Karpas-422 (cell line): ENCODE measurements around the gene LRP1B. TPM values are rescaled to one million over a fixed set of nuclear protein-coding genes. Genes with fewer than 3 reads are reported as not detected.

ENCODE experiments used
- DNase-seq: peaks from one replicate; pipeline ENCODE4 v3.0.0-alpha.2; 2015
- H2AFZ ChIP-seq: fragments of 200-600 bp; sonication (generic); 2 replicates; pipeline ENCODE4 v1.6.1; 2014; ENCODE audit warnings: antibody characterized with exemption, low read length, mixed read lengths
- H3K27ac ChIP-seq: fragments of 200-600 bp; sonication (generic); 2 replicates; pipeline ENCODE4 v1.5.1; 2014; ENCODE audit warnings: mild to moderate bottlenecking, low read length, moderate library complexity
- H3K27me3 ChIP-seq: fragments of 200-600 bp; sonication (generic); 2 replicates; pipeline ENCODE4 v1.6.1; 2014; ENCODE audit warnings: low read length, mixed read lengths
- H3K36me3 ChIP-seq: fragments of 200-600 bp; sonication (generic); 2 replicates; pipeline ENCODE4 v1.6.1; 2014; ENCODE audit warnings: low read length, mixed read lengths; ENCODE audit not compliant: insufficient read depth
- H3K4me1 ChIP-seq: fragments of 200-600 bp; sonication (generic); 2 replicates; pipeline ENCODE4 v1.6.1; 2014; ENCODE audit warnings: mild to moderate bottlenecking, low read length, mixed read lengths
- H3K4me2 ChIP-seq: fragments of 200-600 bp; sonication (generic); 2 replicates; pipeline ENCODE4 v1.6.1; 2014; ENCODE audit warnings: low read length, low read depth, mild to moderate bottlenecking; ENCODE audit not compliant: poor library complexity, severe bottlenecking
- H3K4me3 ChIP-seq: fragments of 200-600 bp; sonication (generic); 2 replicates; pipeline ENCODE4 v1.5.1; 2014; ENCODE audit warnings: mild to moderate bottlenecking, antibody characterized with exemption, low read length, mixed read lengths
- H3K79me2 ChIP-seq: fragments of 200-600 bp; sonication (generic); 2 replicates; pipeline ENCODE4 v1.6.1; 2014; ENCODE audit warnings: mild to moderate bottlenecking, low read length, mixed read lengths
- H3K9ac ChIP-seq: fragments of 200-600 bp; sonication (generic); 2 replicates; pipeline ENCODE4 v1.6.0; 2014; ENCODE audit warnings: low read length
- H3K9me2 ChIP-seq: fragments of 200-600 bp; sonication (generic), shearing (Covaris generic); replicated peaks from 2 replicates; pipeline ENCODE4 v1.6.0; 2014; ENCODE audit warnings: mild to moderate bottlenecking, low read length, moderate library complexity; ENCODE audit not compliant: insufficient read depth
- H3K9me3 ChIP-seq: fragments of 300-700, 200-600 bp; sonication (generic); 2 replicates; pipeline ENCODE4 v1.6.1; 2014; ENCODE audit warnings: low read length, mixed read lengths
- H4K20me1 ChIP-seq: fragments of 200-600 bp; sonication (generic); 2 replicates; pipeline ENCODE4 v1.6.1; 2014; ENCODE audit warnings: mild to moderate bottlenecking, antibody characterized with exemption, low read length, low read depth; ENCODE audit not compliant: insufficient read depth
- total RNA-seq: library from RNA; depleted of rRNA; stranded (reverse); fragments of >200 nt; shearing (Covaris generic); gene quantifications from 2 replicates; pipeline ENCODE4 v1.2.3, GENCODE V29; 2014; ENCODE audit warnings: low replicate concordance

Gene LRP1B
- total RNA-seq, 1 experiment from 2014 or later = not detected

DNA sequence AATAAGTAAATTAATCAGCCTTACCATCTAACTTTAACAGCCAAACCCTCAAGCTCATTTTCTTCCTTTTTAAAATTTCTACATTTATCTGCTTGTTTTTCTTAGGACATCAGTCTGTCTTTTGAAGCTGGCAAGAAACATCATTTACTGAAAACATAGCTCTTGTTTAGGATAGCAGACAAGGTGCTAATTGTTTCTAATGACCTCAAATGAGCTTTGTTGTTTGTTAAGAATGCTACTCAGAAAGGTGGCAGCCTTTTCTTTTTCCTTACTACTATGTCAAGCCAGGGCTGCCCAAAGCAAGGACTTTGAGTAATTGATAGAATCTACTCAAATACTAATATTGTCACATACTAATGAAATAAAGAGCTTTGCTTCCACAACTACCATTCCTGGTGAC is 171.8 kb downstream of the LRP1B start:
- no peak overlapping the region for H3K4me3 ChIP-seq
- no peak overlapping the region for H2AFZ ChIP-seq
- no peak overlapping the region for H3K4me2 ChIP-seq
- no peaks in the 10 kb centered on the region for H3K9me2 ChIP-seq
- no peaks in the 10 kb centered on the region for H3K79me2 ChIP-seq
- H3K27me3 ChIP-seq = no peaks in the 10 kb centered on the region
- DNase-seq = no peak
- H3K9ac ChIP-seq = no peak overlapping the region
- H3K27ac ChIP-seq = no peak overlapping the region
- H3K36me3 ChIP-seq = no peaks in the 10 kb centered on the region
- H3K4me1 ChIP-seq = no peaks in the 10 kb centered on the region
- H3K9me3 ChIP-seq = peaks cover 20% of the 10 kb centered on the region; the same call in 1 of the 2 replicates
- no peaks in the 10 kb centered on the region for H4K20me1 ChIP-seq

DNA sequence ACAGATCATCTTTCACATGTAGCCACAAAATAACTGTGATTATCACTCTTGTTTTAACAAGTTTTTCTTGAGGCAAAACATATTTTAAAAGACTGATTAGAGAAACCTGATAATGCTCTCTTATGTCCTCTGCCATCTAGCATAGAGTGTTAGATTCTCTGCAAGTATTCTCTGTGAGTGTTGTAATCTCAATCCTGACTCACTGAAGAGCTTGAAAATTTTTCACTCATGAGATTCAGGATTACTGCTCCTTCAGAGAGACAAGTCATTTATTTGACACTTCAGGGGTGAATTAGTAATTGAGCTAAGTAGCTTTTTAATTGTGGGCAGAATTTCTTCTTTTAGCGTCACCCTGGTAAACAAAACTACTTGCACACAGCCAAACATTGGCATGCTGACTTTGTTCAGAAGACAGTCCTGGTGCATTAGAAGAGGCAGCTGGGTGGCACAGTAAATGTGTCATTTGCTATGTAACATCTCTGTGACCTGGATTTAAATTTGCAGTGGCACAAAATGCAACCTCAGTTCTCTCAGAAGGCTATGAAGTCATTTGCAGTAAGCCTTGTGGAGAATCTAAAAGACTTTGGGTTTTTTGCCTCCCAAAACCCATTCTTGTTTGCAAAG is 172.9 kb downstream of the LRP1B start:
- H3K27me3 ChIP-seq = no peaks in the 10 kb centered on the region
- no peaks in the 10 kb centered on the region for H4K20me1 ChIP-seq
- no peaks in the 10 kb centered on the region for H3K79me2 ChIP-seq
- H3K9ac ChIP-seq = no peak overlapping the region
- no peak overlapping the region for H3K4me2 ChIP-seq
- H3K9me3 ChIP-seq = peaks cover 20% of the 10 kb centered on the region; the same call in 1 of the 2 replicates
- no peak overlapping the region for H2AFZ ChIP-seq
- no peaks in the 10 kb centered on the region for H3K4me1 ChIP-seq
- no peaks in the 10 kb centered on the region for H3K9me2 ChIP-seq
- H3K27ac ChIP-seq = no peak overlapping the region
- DNase-seq = no peak
- H3K36me3 ChIP-seq = no peaks in the 10 kb centered on the region
- H3K4me3 ChIP-seq = no peak overlapping the region

DNA sequence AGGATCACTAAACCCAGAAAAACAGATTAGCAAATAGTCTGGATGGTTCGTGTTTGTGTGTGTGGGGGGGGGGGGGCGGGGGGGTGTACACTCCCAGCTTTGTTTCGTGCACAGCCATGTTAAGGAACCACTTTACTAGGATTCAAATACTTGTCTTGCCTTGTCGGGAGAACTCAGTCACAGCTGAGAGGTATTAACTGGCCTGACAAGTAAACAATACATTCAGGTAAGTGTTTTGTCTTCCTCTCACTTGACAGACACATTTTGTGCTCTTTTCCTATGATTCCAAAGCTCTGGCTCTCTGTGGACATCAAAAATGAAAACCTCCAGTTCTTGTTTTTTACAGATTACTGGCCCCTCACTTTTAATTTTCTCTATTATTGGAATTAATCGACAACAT is 173.5 kb downstream of the LRP1B start:
- Histone ChIP-seq H3K4me2 (no peak overlapping the region), H2AFZ (no peak overlapping the region), H3K4me3 (no peak overlapping the region), H4K20me1 (no peaks in the 10 kb centered on the region), H3K9me3 (peaks cover 16% of the 10 kb centered on the region; the same call in 1 of the 2 replicates), H3K79me2 (no peaks in the 10 kb centered on the region), H3K9ac (no peak overlapping the region), H3K36me3 (no peaks in the 10 kb centered on the region), H3K27me3 (no peaks in the 10 kb centered on the region), H3K4me1 (no peaks in the 10 kb centered on the region), H3K9me2 (no peaks in the 10 kb centered on the region), H3K27ac (no peak overlapping the region)
- DNase-seq = no peak

DNA sequence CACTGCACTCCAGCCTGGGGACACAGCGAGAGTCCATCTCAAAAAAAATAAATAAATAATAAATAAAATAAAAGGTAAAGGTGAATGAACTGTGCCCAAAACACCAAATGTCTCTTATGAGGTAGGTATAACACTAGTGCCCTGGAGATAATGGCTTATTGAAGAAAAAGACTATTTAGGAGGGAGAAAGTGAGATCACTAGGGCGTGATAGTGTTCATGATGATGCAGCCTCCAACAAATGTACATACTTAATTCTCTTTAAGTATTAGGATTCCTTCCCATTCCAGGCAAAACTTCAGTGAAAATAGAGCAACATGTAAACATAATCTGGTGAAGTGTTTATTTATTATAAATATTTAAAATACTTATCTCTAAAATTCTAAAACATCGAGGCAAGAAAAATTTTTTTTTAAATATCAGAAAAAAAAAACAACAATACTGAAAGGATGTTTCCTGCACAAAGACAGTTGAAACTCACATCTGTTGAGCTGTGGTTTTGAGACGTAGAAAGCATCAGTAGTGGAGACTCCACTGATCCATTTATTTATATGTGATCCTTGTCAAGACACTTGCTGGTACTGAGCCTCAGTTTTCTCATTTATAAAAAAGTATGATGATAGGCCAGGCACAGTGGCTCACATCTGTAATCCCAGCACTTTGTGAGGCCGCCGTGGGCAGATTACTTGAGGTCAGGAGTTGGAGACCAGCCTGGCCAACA is 183.3 kb downstream of the LRP1B start:
- Histone ChIP-seq H3K9me2 (no peaks in the 10 kb centered on the region), H3K79me2 (no peaks in the 10 kb centered on the region), H3K4me3 (no peak overlapping the region), H3K36me3 (no peaks in the 10 kb centered on the region), H3K9ac (no peak overlapping the region), H3K27me3 (no peaks in the 10 kb centered on the region), H3K9me3 (peaks cover 6% of the 10 kb centered on the region), H3K4me1 (no peaks in the 10 kb centered on the region), H4K20me1 (no peaks in the 10 kb centered on the region), H3K27ac (no peak overlapping the region), H2AFZ (no peak overlapping the region), H3K4me2 (no peak overlapping the region)
- no peak for DNase-seq

DNA sequence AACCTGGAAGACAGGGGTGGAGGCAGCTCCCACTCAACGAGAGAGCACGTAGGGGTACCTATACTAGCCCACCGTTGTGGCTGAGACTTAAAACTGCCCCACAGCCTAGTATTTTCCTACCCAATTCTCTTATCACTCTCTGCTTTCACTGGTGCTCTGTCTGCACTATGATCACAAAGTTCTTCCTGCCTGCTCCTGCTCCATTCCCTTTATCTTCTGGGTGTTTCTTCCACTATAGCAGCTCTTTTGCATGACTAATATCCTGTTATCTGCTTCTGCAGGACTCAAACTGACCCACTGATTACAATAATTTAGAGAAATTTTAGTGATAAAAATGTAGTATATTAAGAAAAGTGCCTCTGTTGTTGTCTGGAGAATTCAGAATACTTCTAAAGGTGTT is 184.8 kb downstream of the LRP1B start:
- H3K4me1 ChIP-seq = no peaks in the 10 kb centered on the region
- no peak overlapping the region for H3K4me2 ChIP-seq
- no peak overlapping the region for H3K27ac ChIP-seq
- no peaks in the 10 kb centered on the region for H3K36me3 ChIP-seq
- DNase-seq = no peak
- no peaks in the 10 kb centered on the region for H3K27me3 ChIP-seq
- H3K79me2 ChIP-seq = no peaks in the 10 kb centered on the region
- H3K9me2 ChIP-seq = no peaks in the 10 kb centered on the region
- H3K9ac ChIP-seq = no peak overlapping the region
- no peak overlapping the region for H2AFZ ChIP-seq
- no peaks in the 10 kb centered on the region for H4K20me1 ChIP-seq
- H3K9me3 ChIP-seq = peaks cover 11% of the 10 kb centered on the region
- no peak overlapping the region for H3K4me3 ChIP-seq

DNA sequence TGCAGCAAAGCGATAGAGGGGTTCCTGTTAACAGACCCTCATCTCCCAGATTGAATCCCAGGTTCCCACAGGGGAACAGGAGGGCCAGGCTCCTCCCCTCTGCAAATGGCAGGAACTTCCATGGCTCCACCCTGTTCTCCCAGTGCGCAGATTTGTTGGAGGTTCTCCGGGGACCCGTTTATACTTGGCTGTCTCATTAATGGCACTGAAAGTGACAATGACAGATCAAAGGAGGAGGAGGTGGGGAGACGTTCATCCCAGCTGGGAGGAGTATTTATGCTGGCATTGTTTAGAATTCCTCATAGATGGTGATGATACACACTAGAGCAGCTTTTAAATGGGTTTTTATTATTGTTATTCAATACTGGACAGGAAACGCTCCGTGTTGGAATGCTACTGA is 186.9 kb downstream of the LRP1B start:
- H3K4me2 ChIP-seq = no peak overlapping the region
- no peaks in the 10 kb centered on the region for H3K36me3 ChIP-seq
- H3K27me3 ChIP-seq = no peaks in the 10 kb centered on the region
- H3K9me2 ChIP-seq = no peaks in the 10 kb centered on the region
- no peak overlapping the region for H3K4me3 ChIP-seq
- no peaks in the 10 kb centered on the region for H3K4me1 ChIP-seq
- no peak overlapping the region for H3K9ac ChIP-seq
- H3K27ac ChIP-seq = no peak overlapping the region
- H3K9me3 ChIP-seq = peaks cover 13% of the 10 kb centered on the region
- H4K20me1 ChIP-seq = no peaks in the 10 kb centered on the region
- no peak overlapping the region for H2AFZ ChIP-seq
- H3K79me2 ChIP-seq = no peaks in the 10 kb centered on the region
- no peak for DNase-seq

DNA sequence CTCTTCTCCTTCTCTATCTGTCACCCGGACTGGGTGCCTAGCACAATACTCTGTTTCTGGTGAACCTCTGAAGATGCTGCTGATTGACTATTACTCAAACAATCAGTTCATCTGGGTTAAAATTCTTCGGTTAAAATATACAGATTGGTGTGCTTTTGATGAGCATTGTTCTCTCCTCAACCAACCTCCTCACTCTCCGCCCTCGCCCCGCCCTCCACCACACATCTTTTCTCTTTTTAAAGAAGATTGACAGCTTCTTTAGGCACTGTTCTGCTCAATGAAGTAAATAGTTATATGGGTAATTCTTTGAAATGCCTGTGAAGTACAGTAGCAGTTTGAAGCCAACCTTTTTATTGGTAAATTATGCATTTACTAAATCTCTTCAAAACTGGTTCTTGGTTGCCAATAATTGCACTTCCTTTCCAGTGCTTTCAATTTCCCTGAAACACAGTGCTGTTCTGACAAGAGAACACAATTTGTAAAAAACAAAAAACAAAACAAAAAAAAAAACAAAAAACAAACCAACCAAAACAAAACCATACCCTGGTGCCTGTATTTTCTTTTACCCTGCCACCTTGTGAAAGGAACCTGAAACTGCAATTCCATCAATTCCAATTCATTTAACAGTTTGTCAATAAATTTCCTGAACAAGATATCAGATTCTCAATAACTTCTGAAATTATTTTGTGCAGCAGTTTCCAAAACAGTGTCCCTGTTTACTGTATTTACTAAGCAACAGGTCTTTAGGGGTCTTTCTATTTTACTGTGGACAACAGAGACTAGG is 188.6 kb downstream of the LRP1B start:
- no peaks in the 10 kb centered on the region for H3K4me1 ChIP-seq
- no peaks in the 10 kb centered on the region for H3K27me3 ChIP-seq
- DNase-seq = no peak
- no peak overlapping the region for H3K4me3 ChIP-seq
- peaks cover 18% of the 10 kb centered on the region for H3K9me3 ChIP-seq
- no peaks in the 10 kb centered on the region for H3K36me3 ChIP-seq
- no peaks in the 10 kb centered on the region for H4K20me1 ChIP-seq
- H2AFZ ChIP-seq = no peak overlapping the region
- H3K27ac ChIP-seq = no peak overlapping the region
- no peak overlapping the region for H3K4me2 ChIP-seq
- H3K9me2 ChIP-seq = no peaks in the 10 kb centered on the region
- H3K79me2 ChIP-seq = no peaks in the 10 kb centered on the region
- no peak overlapping the region for H3K9ac ChIP-seq

DNA sequence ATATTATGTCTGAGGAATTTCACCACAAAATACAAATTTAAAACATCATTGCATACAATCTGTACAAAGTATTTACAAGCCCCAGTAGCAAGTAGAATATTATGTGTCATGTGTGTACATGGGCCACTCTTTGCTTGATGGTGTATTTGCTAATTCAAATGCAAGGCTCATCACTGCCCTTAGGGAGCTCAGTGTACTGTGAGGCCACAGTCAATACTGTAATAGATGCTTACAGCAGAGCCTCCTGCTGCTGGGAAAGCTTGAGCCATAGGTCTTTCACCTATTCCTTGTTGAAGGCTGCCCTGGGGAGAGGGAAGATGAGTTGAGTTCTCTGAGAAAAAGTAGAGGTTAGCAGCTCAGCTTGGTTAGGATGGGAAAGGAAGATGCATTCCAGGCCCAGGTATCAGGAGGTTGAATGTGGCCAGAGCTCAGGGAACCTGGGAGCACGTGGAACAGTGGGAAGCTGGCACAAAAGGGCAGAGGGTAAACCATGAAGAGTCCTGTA is 189.6 kb downstream of the LRP1B start:
- Histone ChIP-seq H3K27me3 (no peaks in the 10 kb centered on the region), H3K4me1 (no peaks in the 10 kb centered on the region), H4K20me1 (no peaks in the 10 kb centered on the region), H3K4me3 (no peak overlapping the region), H3K9ac (no peak overlapping the region), H2AFZ (no peak overlapping the region), H3K9me2 (no peaks in the 10 kb centered on the region), H3K27ac (no peak overlapping the region), H3K9me3 (peaks cover 22% of the 10 kb centered on the region), H3K36me3 (no peaks in the 10 kb centered on the region), H3K4me2 (no peak overlapping the region), H3K79me2 (no peaks in the 10 kb centered on the region)
- DNase-seq = no peak
